CD1c-positive myeloid dendritic cell (primary cell): ENCODE data around the gene RPN1.
"Not testable (repeated sequence)": the region's sequence is repeated elsewhere in the genome, so short reads cannot be mapped to it uniquely, and the experiment has no call there.

Source experiments
- DNase-seq: peaks from one replicate; pipeline ENCODE4 v3.0.0-alpha.2; 2016; ENCODE audit errors: extremely low spot score

Gene RPN1

GRCh38 chr3:128650096-128651050, at the start of gene RPN1:
RPN1 (minus strand) TSS chr3:128650818; CDS start chr3:128650800, 18 bp downstream.
- peak; percentile 97 for DNase-seq

- peak; percentile 44 for DNase-seq
These were observed 47.8 kb upstream of the RPN1 start for GRCh38 chr3:128698211-128699047.

- DNase-seq = peak; percentile 55
These were observed 46.7 kb upstream of the RPN1 start for GRCh38 chr3:128697341-128697740.

- no peak for DNase-seq
These were observed 43.1 kb upstream of the RPN1 start for GRCh38 chr3:128693696-128694095.

- no peak for DNase-seq
These were observed 38.4 kb upstream of the RPN1 start for GRCh38 chr3:128689060-128689459.

- DNase-seq = no peak
These were observed 35.8 kb upstream of the RPN1 start for GRCh38 chr3:128686465-128686864.

- DNase-seq = peak; percentile 90
These were observed 34.5 kb upstream of the RPN1 start for GRCh38 chr3:128684986-128685726.

GRCh38 chr3:128683957-128684356, 33.3 kb upstream of the RPN1 start:
- DNase-seq = no peak

- DNase-seq = no peak
These were observed 30.8 kb upstream of the RPN1 start for GRCh38 chr3:128681369-128681829.

- DNase-seq = peak; percentile 98
These were observed 30.2 kb upstream of the RPN1 start for GRCh38 chr3:128680603-128681368.

GRCh38 chr3:128679338-128679737, 28.7 kb upstream of the RPN1 start:
- DNase-seq = peak; percentile 30

GRCh38 chr3:128675802-128676201, 25.2 kb upstream of the RPN1 start:
- not testable (repeated sequence) for DNase-seq

GRCh38 chr3:128674161-128674784, 23.7 kb upstream of the RPN1 start:
- peak; percentile 44 for DNase-seq

- peak; percentile 58 for DNase-seq
These were observed 17.0 kb upstream of the RPN1 start for GRCh38 chr3:128667641-128668040.

GRCh38 chr3:128665362-128666021, 14.9 kb upstream of the RPN1 start:
- no peak for DNase-seq

GRCh38 chr3:128663151-128663550, 12.5 kb upstream of the RPN1 start:
- no peak for DNase-seq

GRCh38 chr3:128655531-128655930, 4.9 kb upstream of the RPN1 start:
- DNase-seq = peak; percentile 42

- DNase-seq = peak; percentile 13
These were observed 3.6 kb upstream of the RPN1 start for GRCh38 chr3:128653993-128654805.

- DNase-seq = peak; percentile 53
These were observed 2.9 kb upstream of the RPN1 start for GRCh38 chr3:128653383-128653992.
